COLO668 (cell line): Measurements from ENCODE around the gene PRKAR1A.
"Not testable (repeated sequence)": the region's sequence is repeated elsewhere in the genome, so short reads cannot be mapped to it uniquely, and the experiment has no call there.

Source experiments
- DNase-seq: peaks from one replicate; lab custom pipeline; 2025; ENCODE audit not compliant: unreplicated experiment; lab: John Stamatoyannopoulos, UW

Gene PRKAR1A

DNA sequence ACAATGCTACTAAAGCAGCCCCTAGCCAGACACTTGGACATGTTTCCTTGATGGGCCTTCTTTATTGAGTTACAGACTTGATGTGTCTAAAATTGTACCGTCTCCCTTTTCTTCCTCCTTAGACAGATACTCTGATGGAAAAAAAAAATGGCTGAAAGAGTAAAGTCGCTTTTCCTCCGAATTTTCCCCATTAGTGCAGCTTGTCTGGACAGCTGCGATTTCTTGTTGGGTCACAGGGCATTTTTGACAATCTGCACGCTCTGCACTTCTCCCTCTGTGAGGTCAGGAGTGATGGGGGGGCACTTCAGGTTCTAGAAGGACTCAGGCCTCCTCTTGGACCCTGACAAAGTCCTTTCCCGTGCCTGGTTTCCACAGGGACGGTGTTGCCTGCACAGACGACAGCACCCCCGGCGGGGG is 968 bp upstream of the PRKAR1A start:
- no peak for DNase-seq

DNA sequence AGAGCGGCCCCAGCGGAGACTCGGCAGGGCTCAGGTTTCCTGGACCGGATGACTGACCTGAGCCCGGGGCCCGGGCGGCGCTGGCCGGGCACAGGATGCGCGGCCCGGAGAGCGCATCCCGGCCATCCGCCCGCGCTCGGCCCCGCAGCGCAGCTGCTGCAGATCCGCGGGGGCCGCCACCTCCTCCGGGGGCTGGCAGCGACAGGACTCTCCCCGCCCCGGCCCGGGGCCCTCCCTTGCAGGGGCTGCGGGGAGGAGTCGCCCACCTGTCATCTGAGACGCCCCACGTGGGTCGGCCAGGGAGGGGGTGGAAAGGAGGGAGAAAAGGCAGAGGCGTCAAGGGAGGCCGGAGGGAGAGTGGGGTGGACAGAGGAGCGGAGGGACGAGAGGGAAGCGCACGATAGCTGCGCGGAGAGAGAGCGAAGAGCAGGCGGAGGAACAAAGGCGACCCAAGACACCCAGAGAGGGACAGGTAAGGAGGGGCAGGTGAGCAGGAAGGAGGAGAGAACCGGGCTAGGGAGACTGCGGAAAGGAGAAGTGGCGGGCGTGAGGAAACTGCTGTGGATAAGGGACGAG is 471 bp upstream of the PRKAR1A start:
- peak; percentile 80 for DNase-seq

DNA sequence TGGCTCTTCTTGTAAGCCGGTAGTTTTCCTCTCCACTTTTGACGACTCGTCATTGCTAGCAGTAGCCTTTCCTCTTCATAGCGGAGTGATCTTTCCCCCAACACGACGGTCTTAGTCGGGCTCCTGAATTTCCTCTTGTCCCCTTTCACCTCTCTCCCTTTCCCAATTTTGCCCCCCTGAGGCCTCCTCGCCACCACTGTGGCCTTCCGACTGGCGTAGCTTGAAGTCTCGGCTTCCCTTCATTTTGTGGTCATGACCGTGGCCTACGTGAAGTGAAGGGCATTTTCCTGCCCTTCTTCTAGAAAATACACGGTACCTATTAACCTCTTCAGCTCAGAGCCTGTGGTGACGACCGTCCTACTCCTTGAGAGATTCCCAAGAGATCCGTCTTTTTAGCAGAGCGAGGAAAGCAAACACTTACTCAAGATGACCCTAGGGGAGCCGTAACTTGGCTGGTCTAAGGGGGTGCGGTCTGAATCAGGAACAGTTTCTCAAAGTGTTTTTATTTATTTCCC is 787 bp downstream of the PRKAR1A start:
- no peak for DNase-seq

DNA sequence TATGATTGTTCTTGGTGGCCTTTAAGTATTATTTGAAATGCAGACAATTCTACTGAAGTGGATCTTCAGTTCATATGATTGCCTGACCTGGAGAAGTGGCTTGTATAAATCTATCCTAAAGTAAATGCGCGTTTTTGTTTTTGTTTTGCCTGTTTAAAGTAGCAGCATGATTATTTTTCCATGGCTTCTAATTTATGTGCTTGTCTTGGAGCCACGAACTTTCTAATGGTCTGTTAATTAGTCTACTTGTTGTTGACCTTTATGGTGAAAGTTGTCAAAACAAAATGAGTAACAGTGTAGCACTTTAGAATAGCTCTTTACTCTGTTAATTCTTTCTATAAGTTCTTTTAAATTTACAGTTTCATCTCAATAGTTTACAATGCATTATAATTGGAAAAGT is 1.7 kb downstream of the PRKAR1A start:
- no peak for DNase-seq

DNA sequence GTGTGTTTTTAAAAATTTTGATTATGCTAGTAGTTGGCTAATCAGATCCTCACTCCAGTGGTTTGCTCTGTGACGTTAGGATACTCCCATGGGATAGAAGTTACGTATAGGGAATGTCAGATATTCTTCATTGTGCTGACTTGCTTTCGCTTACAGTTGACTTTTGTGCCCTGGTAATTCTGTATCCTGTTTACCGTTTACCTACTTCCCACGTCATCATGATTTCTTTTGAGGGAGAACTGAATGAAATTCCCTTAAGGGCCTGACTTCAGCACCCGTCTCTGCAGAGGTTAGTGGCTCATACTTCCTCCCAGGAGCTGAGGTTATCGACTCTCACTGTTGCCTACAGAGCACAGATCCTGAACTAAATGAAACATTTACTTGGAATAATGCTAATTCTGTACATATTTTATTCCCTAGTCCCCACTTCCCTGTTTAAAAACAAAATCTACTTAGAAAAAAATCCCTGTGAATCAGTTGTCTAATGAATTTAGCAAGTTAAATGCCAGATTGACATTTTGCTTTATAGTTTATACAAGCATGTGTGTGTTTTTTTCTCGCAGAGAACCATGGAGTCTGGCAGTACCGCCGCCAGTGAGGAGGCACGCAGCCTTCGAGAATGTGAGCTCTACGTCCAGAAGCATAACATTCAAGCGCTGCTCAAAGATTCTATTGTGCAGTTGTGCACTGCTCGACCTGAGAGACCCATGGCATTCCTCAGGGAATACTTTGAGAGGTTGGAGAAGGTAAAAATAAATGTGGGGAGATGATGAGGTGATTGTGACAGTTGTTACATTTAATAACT is 2.8 kb downstream of the PRKAR1A start:
- no peak for DNase-seq

DNA sequence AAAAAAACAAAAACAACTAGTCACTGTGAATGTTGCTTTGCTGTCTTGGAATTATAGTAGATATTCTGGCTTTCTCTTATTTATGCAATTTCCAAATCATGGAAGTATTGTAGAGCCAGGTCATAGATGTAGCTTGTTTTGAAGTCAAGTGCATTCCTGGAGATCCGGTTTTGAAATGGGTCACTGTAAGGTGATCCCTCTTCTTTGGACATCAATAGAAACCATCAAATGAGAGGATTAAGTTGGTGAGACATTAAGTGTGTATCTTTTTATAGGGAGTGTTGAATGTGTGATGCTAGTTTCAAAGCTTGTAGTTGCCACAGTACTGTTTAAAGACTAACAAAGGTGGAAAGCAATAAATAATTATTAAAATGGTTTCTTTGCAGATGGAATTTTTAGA is 4.5 kb downstream of the PRKAR1A start:
- DNase-seq, result no peak

DNA sequence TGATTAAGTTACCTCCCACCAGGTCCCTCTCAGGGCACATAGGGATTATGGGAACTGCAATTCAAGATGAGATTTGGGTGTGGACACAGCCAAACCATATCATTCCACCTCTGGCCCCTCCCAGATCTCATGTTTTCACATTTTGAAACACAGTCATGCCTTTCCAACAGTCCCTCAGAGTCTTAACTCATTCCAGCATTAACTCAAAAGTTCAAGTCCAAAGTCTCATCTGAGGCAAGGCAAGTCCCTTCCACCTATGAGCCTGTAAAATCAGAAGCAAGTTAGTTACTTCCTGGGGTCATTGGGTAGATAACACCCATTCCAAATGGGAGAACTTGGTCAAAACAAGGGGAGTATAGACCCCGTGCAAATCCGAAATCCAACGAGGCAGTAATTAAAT is 5.4 kb downstream of the PRKAR1A start:
- not testable (repeated sequence) for DNase-seq

DNA sequence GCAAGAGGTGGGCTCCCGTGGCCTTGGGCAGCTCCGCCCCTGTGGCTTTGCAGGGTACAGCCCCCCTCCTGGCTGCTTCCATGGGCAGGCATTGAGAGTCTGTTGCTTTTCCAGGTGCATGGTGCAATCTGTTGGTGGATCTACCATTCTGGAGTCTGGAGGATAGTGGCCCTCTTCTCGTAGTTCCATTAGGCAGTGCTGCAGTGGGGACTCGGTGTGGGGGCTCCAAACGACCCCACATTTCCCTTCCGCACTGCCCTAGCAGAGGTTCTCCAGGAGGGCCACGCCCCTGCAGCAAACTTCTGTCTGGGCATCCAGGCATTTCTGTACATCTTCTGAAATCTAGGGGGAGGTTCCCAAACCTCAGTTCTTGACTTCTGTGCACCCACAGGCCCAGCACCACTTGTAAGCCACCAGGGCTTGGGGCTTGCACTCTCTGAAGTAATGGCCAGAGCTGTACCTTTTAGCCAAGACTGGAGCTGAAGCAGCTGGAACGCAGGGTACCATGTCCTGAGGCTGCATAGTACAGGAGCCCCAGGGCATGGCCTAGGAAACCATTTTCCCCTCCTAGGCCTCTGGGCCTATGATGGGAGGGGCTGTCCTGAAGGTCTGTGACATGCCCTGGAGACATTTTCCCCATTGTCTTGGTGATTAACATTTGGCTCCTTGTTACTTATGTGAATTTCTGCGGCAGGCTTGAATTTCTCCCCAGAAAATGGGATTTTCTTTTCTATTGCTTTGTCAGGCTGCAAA is 6.0 kb downstream of the PRKAR1A start:
- no peak for DNase-seq

DNA sequence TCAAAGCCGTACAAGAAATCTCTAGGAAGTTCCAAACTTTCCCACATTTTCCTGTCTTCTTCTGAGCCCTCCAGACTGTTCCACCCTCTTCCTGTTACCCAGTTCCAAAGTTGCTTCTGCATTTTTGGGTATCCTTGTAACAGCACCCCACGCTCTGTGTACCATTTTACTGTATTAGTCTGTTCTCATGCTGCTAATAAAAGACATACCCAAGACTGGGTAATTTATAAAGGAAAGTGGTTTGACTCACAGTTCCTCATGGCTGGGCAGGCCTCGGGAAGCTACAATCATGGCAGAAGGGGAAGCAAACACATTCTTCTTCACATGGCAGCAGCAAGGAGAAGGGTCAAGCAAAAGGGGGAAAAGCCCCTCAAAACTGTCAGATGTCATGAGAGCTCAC is 6.8 kb downstream of the PRKAR1A start:
- DNase-seq, result not testable (repeated sequence)

DNA sequence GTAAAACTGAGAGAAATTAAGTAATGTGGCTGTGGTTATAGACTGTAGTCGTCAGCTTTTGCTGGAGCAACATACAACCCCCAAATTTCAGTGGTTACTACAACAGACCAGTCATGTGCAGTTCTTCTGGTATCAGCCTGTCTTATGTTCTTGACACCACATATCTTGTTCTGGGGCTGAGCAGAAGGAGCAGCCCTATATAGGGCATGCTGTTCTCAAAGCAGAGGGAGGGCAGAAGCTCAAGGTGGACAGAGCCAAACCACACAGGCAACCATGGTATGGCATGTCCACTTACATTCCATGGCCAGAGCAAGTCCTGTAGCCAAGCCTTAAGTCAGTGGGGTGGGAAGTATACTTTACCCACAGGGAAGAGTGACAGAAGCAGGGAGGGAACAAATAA is 7.7 kb downstream of the PRKAR1A start:
- DNase-seq, result no peak

DNA sequence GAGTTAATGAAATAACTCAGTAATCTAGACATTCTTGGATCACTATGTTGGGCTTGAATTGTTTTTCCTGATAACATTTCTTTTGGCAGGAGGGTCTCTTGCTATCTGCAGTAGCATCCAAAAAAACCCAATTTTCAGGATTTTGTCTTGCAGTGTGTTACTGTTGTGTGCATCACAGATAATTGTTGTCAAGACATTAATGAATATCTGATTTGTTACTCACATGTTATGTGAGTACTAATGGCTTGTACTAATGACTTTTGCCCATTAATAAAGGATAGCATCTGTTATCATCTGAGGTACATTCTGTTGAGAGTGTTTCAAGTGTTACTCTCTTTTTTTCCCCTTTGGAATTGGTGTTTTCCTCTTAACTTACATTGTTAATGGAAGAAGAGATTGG is 10.0 kb downstream of the PRKAR1A start:
- no peak for DNase-seq

DNA sequence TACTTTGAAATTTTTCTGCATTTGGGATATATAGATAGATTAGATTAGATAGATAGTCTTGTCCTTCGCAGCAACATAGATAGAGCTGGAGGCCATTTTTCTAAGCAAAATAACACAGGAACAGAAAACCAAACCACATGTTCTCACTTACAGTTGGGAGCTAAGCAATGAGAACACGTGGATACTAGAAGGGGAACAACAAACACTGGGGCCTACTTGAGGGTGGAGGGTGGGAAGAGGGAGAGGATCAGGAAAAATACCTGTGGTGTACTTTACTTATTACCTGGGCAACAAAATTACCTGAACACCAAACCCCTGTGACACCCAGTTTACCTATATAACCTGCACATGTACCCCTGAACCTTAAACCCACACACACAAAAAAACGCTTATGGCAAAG is 14.3 kb downstream of the PRKAR1A start:
- DNase-seq, result no peak

DNA sequence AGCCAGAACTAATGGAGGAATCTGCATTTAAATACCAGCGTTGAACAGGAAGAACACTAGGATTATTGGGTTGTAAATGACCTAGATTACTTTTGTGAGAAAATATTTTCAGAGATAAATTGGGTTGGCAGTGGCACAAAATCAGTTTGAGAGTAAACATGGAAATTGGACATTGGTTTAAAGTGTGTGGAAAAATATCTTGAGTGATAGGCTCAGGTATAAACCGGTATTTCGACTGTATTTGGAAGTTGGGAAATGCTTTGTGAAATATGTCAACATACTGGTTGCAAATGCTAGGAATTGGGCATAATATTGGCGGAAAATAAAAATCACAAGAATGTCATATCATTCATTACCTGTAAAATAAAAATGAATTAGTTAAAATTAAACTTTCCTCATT is 15.1 kb downstream of the PRKAR1A start:
- DNase-seq, result no peak

DNA sequence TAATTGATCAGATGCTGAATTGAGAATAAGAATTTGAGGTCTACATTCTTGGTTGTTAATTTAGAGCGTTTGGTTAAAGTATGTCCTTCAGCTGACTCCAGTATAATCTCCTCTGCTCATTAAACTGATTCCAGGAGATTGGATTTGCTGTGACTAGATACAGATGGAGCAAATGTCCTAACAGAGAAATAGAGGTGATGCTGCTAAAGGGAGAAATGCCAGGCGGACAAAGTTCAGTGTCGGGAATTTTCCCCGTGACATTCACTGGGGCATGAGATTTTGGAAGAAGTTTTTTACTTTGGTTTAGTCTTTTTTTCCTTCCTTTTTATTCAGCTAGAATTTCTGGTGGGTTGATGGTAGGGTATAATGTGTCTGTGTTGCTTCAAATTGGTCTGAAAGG is 19.0 kb downstream of the PRKAR1A start:
- DNase-seq, result no peak

DNA sequence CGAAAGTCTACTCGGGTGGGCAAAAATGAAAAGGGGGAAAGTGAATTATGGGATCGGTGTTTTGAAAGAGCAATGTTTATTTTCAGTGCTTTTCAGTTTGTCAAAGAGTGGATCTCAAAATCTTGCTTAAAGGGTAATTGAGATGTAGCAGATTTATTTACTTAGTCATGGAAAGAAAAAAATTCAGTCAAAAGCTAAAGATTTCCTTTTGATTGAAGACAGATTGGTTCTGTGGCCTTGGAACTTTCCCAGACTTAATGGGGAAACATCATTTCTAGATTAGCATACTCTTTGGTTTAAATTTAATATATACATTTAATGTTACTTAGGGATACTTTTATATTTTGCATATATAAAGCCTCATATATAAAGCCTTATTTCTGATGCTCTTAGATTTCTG is 20.6 kb downstream of the PRKAR1A start:
- DNase-seq, result no peak

DNA sequence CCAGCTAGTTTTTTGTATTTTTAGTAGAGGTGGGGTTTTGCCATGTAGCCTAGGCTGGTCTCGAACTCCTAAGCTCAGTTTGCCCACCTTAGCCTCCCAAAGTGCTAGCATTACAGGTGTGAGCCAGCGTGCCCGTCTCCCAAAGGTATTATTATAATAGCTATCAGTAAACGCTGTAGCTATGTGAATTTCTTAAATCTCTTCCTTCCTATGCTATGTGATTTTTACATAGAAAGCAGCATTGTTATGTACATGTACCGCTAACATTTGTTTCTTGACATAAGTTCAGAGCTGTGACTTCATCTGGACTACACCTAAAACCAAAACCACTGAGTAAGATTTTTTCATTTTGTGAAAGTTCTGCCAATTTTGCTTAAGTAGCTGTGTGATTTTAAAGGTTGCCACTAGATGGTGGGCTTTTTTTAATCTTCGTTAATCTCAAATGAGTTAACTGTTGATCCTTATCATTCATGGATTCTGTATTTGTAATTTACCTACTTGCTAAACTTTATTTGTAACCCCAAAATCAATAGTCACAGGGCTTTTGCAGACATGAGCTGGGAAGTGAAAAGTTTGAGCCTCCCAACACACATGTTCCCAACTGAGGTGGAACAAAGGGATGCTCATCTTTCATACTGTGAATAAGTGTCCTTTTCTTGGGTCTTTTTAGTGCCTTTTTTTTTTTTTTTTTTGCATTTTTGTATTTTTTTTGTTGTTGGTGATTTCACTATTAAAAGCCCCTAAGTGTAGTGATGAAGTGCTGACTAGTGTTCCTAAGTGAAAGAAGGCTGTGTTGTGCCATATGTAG is 21.9 kb downstream of the PRKAR1A start:
- DNase-seq, result no peak

DNA sequence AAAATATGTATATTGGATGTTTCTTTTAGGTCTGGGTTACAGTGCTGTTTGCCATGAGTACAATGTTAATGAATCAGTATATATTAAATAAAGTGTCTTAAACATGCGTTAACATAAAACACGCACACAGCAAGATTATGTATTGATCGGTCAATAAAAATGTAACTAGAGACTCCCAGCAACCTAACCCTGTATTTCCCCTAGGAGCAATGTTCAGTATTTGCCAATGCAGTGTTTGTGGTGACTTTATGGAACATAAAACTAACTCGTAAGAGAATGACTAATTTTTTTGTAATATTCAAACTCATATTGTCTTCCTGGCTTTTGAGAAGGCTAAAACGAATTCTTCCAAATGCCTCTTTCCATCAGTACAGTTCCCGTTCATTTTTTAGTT is 22.5 kb downstream of the PRKAR1A start:
- DNase-seq, result no peak

DNA sequence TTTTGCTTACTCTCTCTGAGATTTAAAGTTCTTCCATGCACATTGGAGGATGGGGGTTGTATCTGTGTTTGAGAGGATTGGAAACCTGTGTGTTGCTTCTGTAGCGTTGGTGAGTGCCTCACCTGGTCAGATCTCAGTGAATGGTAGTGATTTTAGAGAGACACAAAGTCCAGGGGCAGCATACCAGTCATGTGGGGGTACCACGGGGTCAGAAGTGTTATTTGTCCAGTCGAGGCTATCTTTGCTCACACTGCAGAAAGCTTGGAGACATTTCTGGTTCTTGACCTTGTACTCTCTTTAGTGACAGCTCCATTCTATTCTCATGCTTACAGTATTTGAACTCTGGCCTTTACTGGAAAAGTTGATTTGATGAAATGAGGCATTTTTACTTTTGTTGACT is 23.7 kb downstream of the PRKAR1A start:
- DNase-seq, result no peak

DNA sequence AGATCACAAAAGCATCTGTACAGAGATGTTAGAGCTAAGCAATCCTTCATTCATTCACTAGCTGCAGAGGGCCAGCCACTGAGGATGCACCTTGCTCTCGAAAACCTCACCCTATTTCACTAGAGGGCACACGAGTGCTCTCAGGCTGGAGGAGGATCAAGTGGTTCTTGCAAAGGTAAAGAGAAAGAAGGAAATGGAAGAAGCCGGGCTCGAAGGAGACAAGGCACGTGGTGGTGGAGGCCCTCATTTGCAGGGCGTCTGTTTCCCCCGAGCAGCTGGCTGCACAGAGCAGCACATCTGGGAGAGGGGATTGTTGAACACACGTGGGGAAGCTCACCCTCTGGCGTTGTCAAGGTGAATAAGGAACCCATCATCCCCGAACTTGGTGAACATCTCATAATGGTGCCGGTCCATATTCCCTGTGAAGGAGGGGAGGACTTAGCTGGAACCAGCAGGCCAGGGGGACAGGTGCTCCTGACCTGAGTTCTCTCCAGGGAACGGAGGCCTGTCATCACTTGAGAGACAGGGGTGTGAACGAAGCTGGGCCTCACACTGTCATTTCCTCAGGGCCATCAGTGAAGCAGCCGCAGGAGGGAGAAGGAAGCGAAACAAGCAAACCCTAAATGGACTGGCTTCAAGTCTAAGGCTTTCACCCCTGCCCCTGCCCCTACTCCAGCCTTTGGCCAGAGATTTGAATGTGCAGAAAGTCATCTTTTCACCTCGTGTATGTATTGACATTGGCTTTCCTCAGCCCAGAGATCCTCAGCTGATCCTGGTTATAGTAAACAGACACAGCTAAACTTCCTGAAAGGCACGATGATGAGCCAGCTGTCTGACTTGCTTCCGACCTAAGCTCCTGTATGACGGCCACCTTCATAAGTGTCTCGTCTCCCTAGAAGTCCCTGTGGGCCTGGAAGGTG is 27.6 kb downstream of the PRKAR1A start:
- DNase-seq, result no peak

DNA sequence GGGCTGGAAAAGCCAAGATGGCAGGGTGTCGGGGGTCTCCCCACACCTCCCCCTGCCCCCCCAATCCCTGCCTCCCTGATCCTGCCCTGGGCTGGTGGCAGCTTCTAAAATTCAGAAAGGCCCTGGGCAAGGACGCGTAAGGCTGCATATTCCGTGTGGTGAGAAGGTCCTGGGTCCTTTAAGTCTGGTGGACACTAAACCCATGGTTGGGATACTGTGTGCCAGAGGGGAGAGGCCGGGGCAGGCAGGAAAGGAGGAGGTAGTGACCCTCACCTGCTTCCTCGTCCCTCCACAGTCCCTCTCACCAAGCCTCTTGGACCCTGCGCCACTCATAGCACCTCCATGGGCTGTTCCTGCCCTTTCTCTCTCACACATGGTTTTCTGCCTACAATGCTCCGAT is 28.8 kb downstream of the PRKAR1A start:
- no peak for DNase-seq
